HG03558 (cell line): ENCODE results near the gene FIGNL1.

ENCODE experiments used
- ATAC-seq: cut with Tn5 transposase; IDR thresholded peaks from one replicate; pipeline ENCODE4 v1.9.1; 2021; ENCODE audit warnings: moderate number of reproducible peaks; ENCODE audit not compliant: unreplicated experiment; ENCODE audit errors: extremely low read depth

Gene FIGNL1

GRCh38 chr7:50449881-50450589 lies at the start of gene FIGNL1:
TSS of gene FIGNL1 (minus strand) at chr7:50450350. CDS start at chr7:50447287, 3,063 bp downstream.
- ATAC-seq, result peak; percentile 53

- ATAC-seq, result no peak
Measured at GRCh38 chr7:50499092-50499491, 48.9 kb upstream of the FIGNL1 start.

- no peak for ATAC-seq
Measured at GRCh38 chr7:50497968-50498367, 47.8 kb upstream of the FIGNL1 start.

GRCh38 chr7:50497068-50497642 lies 47.0 kb upstream of the FIGNL1 start:
- no peak for ATAC-seq

DNA sequence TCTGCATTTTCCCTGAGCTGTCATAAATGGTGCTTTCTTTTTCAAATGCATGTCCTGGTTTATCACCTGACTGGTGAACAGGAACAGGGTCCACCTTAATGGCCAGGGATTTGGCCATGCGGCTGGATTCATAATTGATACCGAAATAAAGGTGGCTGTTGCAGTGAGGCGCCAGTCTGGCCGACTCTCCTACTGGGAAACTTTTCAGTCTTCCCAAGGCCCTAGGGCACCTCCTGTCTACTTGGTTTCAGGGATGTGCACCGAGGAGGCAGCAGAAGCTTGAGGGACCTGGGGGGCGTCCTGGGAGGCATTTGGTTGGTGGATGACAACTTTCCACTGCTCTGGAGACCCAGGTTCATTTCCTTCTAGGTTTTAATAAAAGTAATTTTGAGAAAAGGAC lies 46.4 kb upstream of the FIGNL1 start:
- ATAC-seq, result no peak

DNA sequence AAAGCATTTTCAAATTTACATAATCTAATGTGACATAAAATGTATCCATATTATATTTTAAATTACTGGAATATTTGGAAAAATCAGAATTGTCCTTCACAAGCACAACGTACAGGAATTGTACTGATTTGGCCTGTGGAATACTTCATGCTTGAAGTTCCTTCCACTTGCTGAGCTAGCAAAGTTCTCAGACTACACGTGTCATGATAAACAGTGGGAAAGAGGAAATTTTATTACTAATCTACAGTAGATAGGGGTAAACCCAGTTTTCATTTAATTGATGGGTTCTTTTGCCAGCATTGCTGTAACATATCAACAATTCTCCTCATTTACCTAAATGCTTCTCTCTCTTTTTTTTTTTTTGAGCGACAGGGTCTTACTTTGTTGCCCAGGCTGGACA lies 45.6 kb upstream of the FIGNL1 start:
- no peak for ATAC-seq

DNA sequence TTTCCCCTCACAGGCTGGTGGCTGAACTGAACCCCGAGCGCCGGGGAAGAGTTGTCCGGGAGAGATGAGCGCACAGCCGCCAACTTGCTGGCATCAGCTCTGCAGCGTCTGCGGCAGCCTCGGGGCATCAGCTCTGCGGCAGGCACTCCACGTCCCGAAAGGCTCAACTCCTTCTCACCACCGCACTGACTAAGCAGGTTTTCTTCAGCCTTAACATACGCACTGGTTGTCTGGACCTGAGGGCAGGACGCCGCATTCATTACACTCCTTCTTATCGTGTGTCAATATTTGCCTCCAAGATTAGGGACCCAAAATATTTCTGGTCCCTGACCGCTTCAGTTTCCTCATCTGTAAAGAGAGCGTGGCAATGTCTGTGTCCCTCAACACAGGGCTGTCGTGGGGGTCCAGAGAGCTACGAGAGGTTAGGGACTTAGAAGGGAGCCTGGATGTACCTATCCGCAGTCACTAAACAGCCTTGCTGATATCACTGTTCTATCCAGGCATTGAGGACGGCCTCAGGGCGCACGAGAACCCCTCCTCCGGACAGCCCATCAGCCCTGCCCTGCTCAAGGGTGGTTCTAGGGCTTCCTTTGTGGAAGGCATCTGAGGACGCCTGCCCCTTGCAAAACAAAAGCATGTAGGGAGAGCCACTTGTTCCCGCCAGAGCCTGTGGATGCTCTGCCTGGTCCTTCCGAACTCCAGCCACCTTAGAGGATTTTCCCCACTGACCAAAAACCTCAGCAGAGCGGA lies 42.8 kb upstream of the FIGNL1 start:
- ATAC-seq, result no peak

- no peak for ATAC-seq
Measured at GRCh38 chr7:50491943-50492342, 41.8 kb upstream of the FIGNL1 start.

DNA sequence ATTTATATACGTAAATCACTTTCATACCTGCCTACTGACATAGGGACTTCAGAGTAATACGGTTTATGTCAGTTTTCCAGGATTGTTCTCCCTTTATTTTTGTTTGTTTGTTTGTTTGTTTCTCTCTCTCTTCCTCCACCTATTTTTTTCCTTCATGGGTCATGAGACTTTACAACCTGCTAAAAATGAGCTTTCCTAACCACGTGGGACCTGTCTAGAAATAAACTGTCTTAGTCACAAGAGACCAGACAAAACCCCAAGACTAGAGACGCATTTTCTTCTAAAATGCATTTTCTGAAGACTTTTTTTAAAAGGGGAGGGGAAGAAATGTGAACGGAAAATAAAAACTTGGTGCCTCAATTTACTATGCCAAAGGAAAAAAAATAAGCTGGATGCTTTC lies 41.1 kb upstream of the FIGNL1 start:
- ATAC-seq, result no peak

DNA sequence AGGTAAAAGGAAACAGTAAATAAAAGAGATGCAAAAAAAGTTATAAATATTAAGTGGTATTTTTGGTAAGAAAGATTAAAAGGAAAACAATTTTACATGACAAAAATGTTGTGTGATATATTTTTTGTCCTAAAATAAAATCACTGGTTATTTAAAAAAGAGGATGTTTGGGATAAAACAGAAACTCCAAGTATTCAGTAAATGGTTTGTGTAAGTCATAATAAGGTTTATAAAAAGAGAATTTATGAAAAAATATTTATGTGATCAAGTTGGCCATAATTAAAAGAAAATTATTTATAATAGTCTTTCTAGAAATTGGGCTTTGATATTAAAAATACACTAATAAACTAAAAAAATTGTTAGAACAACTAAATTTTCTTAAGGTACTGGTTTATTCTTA lies 38.2 kb upstream of the FIGNL1 start:
- ATAC-seq, result no peak

GRCh38 chr7:50486512-50486911 lies 36.4 kb upstream of the FIGNL1 start:
- ATAC-seq, result no peak

GRCh38 chr7:50481867-50482266 lies 31.7 kb upstream of the FIGNL1 start:
- ATAC-seq, result no peak

DNA sequence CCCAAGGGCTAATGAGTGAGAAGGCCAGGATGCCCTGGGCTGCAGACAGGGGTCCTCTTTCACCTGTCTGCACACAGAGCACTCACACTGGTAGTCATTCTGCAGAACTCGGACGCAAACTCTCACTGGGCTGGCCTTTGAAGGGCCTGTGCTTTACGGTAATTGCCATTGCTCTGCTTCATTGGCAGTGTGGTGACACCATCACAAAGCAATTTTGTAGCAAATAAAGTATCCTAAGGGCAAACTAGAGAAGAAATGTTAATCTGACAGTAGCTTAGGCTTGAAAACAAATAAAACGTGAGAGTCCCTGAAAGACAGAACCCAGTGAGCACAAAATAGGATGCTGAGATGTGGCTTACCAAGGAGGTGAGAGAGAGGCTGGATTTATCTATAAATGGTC lies 30.6 kb upstream of the FIGNL1 start:
- ATAC-seq, result no peak

DNA sequence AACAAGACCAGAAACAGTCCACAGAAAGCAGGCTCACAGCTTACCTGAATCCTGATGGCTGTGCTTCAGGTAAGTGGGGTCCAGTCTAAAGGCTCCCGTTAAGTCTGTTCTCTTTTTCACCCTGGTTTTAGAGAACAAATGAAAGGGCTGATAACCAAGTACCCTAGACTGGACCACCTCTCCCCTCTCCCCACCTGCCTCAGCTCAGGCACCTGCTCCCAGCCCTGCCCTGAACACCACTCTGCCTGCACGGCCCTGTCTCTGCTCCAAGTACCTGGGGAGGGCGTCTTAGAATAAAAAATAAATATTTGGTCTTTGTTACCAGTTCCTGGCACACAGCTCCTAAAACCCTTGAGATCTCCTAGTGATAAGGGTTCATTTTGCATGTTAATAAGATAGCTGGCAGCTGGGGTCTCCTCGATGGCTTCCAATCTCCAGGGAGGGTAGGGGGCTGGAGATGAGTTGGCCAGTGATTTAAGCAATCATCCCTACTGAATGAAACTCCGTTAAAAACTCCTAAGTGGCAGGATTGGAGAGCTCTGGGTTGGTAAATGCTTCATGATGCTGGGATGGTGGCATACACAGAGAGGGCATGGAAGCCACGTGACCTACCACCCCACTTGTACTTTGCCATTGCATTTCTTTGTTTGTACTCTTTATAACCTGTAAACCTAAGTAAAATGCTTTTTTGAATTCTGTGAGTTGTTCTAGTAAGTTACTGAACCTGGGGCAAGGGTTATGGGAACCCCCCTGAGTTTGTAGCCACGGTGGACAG lies 29.8 kb upstream of the FIGNL1 start:
- ATAC-seq, result no peak

- ATAC-seq, result no peak
Measured at GRCh38 chr7:50477640-50478039, 27.5 kb upstream of the FIGNL1 start.

- no peak for ATAC-seq
Measured at GRCh38 chr7:50476953-50477625, 26.9 kb upstream of the FIGNL1 start.

DNA sequence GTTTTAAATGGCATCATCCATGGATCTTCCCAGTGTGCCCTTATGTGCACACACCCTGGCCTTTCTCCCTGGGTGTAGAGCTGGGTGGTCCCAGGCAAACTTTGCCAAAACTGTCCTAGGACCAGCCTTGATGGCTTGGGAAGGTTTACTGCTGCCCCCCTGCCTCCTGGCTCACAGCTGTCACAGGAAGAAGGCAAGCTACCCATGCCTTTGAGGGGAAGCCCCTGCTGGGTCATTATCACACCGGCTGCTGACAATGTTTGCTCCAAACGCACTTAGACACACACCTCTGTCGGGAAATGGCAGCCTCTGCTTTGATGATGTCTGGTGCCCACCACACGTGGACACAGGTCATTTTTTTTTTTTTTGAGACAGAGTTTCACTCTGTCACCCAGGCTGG lies 25.2 kb upstream of the FIGNL1 start:
- ATAC-seq, result peak; percentile 44

DNA sequence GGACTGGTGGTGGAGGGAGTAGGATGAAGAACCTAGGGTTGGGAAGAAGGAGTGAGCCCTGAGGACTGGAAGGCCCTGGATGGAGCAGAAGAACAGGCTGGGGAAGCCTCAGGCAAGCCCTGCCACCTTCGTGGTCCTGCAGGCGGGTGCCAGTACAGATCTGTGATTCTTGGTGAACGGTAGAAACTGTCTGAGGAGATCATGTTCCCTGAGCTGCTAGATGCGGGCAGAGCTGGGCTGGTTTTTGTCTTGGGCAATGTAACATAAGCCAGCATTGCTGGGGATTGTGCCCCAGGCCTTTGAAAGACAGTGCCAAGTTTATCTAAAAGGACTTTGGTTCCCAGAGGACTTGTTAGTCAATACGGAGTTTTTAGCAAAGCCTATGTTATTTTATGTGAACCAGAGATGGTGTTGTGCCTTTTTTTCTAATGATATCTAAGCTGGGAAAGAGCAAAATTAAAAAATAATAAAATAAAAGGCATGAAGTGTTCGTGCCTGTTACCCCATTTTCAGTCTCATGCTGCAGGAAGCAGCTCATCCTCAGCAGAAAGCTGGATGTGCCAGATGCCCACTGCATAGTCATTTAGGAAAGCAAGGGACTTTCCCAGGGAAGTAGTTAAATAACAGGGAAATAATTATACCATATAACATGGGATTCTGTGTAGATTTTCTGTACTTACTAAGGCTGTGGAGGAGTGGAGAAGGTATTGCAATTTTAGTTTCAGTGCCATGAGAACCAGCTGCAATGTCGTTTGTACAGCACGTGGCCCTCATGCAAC lies 24.4 kb upstream of the FIGNL1 start:
- ATAC-seq, result no peak

- ATAC-seq, result no peak
Measured at GRCh38 chr7:50473531-50473930, 23.4 kb upstream of the FIGNL1 start.
